Esophagus squamous epithelium (tissue), 4 donors: ENCODE data around the gene CSTF1.

ENCODE experiments used
- POLR2A ChIP-seq, 4 donors: fragments of 450-650 bp; IDR thresholded peaks; one replicate each; pipeline ENCODE4 v1.6.1; 2017; ENCODE audit warnings: antibody characterized with exemption in 4 of 4, mild to moderate bottlenecking in 4 of 4, moderate library complexity in 3 of 4
- TF ChIP-seq, protein P1 (sequence below), 6 experiments: fragments of 450-650 bp in 4 of 6; fragments of 200-600 bp in 2 of 6; sonication (generic) in 2 of 6; IDR thresholded peaks; one replicate each; pipeline ENCODE4 v1.5.1; 2016 to 2019; ENCODE audit warnings: antibody characterized with exemption in 6 of 6, mild to moderate bottlenecking in 4 of 6, moderate library complexity in 4 of 6

DNA sequence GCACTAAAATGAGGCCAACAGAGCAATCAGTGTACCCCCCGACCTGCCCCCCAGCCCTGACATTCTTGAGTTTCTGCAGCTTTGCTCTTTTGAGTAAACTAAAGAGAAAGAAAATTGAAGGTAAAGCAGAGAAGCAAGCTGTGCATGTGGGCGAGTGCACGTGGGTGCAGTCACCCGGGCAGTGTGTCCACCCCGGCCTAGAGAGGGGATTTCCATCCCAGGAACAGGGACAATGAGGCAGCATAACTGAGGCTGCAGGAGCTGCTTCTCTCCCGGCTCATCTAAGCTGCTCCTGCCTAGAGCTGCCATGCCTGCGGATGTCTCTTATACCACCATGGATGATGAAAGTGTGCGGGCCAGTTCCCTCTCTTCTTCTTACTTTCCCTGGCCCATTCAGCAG is 36.4 kb downstream of the CSTF1 start:
- TF ChIP-seq, protein P1, sequence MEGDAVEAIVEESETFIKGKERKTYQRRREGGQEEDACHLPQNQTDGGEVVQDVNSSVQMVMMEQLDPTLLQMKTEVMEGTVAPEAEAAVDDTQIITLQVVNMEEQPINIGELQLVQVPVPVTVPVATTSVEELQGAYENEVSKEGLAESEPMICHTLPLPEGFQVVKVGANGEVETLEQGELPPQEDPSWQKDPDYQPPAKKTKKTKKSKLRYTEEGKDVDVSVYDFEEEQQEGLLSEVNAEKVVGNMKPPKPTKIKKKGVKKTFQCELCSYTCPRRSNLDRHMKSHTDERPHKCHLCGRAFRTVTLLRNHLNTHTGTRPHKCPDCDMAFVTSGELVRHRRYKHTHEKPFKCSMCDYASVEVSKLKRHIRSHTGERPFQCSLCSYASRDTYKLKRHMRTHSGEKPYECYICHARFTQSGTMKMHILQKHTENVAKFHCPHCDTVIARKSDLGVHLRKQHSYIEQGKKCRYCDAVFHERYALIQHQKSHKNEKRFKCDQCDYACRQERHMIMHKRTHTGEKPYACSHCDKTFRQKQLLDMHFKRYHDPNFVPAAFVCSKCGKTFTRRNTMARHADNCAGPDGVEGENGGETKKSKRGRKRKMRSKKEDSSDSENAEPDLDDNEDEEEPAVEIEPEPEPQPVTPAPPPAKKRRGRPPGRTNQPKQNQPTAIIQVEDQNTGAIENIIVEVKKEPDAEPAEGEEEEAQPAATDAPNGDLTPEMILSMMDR (IDR thresholded peaks at IDR 0.05): no peak
- TF ChIP-seq POLR2A (IDR thresholded peaks at IDR 0.05): no peak
